NCI-H1436 (cell line): ENCODE results near the gene RCAN2.

Source experiments
- DNase-seq: peaks from one replicate; lab custom pipeline; 2025; lab: John Stamatoyannopoulos, UW

Gene RCAN2

DNA sequence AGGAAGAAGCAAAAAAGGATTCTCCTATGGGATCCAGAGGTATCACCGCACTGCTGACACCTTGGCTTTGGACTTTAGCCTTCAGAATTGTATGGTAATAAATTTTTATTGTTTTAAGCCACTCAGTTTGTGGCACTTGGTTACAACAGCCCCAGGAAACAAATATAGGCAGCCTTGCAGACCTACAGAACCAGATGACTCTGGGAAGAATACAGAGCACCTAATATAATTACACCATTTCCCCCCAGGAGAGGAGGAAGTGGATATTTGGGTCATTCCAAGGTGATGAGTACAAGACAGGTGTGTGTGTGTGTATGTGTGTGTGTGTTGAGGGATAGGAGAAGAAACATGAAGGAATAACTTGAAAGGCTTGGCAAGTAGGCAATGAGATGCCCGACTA, 236.3 kb downstream of the RCAN2 start:
- no peak for DNase-seq

- no peak for DNase-seq
Observed at GRCh38 chr6:46254331-46254730, 236.9 kb downstream of the RCAN2 start.

DNA sequence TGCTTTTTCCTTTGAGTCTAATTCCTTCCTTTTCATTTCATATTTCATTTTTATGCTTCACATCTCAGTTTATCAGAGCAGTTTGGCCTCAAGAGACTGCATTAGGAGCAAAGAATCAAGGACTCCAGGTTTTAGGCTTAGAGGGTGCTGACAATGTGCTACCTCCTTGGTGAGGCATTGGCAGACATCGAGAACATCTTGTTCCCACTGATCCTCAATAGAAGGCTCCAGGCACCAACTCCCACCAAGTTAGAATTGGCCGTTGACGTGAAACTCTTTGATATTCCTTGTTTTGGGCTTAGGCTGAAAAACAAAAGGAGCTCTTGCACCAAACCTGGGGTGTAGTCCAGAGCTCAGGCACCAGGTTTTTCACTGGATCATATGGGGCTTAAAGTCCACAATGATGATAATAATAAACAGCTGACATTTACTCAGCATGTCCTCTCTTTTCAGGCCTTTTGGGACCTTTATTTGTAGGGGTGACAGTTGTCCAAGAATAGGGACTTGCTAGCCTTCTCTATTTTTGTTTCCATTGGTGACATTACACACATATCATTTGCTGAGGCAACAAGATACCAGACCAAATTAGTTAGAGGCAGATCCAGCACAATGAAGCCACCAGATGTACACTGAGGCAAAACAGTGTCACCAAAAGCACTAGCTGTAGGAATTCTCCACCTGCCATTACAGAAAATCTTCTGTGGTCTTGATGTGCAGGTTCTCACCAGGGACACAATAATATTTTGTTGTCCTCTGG, 239.5 kb downstream of the RCAN2 start:
- DNase-seq = no peak

GRCh38 chr6:46248143-46248542, 243.1 kb downstream of the RCAN2 start:
- no peak for DNase-seq

- no peak for DNase-seq
Observed at GRCh38 chr6:46246727-46247126, 244.5 kb downstream of the RCAN2 start.

- DNase-seq = no peak
Observed at GRCh38 chr6:46246081-46246480, 245.2 kb downstream of the RCAN2 start.

DNA sequence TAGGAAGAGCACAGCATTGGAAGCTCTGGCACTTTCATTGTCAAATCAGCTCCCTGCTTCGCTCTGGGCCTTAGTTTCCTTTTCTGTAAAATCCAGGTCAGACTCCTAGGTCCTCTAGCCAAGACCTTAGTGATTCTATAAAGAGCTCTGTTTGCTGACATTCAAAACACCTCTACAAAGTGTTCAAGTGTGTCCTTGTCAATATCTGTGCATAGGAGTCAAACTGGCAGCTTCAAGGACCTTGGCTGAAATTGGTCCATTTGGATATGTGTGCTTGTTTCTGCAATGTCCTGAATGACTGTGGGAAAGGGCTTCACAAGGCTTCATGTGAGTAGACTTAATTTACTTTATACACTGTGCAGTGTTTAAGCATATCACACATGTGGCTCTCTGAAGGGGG, 246.6 kb downstream of the RCAN2 start:
- DNase-seq = no peak

DNA sequence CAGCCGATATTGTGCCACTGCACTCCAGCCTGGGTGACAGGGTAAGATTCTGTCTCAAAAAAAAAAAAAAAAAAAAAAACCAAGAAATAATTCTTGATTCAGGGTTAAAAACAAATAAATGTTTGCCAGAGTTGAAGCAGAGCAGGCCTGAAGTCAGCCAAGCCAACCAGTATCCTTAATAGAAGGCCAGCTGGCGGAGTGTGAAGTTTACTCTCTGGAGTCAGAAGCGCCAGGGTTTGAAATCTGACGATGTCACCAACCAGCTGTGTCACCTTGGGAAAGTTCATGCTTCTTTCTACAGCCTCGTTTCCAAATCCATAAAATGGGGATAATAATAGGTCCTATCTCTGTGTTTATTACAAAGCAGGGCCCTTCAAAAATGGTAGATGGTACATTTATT, 247.5 kb downstream of the RCAN2 start:
- no peak for DNase-seq

- no peak for DNase-seq
Observed at GRCh38 chr6:46242921-46243320, 248.3 kb downstream of the RCAN2 start.

DNA sequence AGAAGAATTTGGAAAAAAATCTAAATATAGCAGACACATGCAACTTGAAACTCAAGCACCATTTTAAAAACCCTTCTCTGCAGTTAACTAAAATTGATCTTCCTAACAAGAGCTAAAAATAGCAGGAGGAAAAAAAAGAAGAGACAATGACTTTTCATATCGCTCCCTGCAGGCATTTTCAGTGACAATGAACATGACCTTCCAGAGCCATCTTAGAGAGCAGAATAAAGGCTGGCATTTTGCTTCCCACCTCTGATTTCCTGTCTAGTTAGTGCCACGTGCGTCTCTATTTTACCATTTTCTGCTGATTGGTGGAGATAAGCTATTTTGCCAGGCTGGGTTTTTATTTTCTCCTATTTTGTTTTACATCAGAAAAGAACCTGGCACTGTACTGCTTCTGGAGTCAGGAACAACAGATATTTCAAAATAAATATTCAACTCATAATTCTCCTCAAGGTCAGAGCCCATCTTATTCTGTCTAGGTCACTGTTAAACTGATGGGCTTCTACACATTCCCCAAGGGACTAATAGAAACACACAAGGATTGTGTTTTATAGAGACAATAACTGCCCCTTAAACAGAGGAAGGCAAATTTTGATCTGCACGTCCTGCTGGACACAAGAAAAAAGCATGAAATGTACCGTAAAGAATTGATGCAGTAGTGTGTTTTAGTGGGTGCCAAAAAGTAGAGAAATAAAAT, 250.2 kb downstream of the RCAN2 start:
- DNase-seq = no peak

DNA sequence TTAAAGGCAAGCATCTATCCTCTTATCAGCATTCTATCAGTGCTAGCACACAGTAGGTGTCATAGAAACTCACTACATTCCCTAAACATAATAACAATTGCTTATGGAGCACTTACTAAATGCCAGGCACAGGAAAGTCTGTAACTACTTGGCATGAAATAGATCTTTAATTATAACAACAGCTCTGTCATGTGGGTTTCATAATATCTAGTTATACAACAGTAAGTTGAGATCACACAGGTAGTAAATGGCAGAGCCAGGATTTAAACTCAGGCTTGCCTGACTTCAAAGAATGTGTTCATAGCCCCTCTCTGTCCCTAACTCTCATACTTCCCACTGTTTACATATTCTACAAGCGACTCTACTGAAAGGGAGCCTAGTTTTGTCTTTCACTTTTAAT, 254.5 kb downstream of the RCAN2 start:
- DNase-seq = no peak

DNA sequence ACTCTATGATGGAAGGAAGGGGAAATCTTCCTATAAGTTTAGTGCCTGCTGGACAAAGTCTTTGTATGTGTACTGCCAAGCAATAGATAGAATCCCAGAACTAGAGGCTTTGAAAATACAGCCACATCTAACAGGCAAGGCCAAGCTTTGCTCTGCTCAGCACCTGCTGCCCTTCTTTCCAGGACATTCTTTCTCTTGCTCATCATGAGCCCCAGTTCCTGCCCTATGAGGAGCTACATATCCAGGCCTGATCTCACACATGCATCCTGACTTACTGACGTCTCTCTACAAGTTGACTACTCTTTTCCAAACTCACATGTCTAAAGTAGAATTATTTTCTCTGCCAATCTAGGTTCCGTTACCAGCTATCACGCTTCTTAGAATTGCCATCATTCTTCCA, 256.0 kb downstream of the RCAN2 start:
- no peak for DNase-seq

GRCh38 chr6:46234700-46235099, 256.5 kb downstream of the RCAN2 start:
- no peak for DNase-seq

- no peak for DNase-seq
Observed at GRCh38 chr6:46234156-46234556, 257.1 kb downstream of the RCAN2 start.

- DNase-seq = no peak
Observed at GRCh38 chr6:46233129-46233528, 258.1 kb downstream of the RCAN2 start.

DNA sequence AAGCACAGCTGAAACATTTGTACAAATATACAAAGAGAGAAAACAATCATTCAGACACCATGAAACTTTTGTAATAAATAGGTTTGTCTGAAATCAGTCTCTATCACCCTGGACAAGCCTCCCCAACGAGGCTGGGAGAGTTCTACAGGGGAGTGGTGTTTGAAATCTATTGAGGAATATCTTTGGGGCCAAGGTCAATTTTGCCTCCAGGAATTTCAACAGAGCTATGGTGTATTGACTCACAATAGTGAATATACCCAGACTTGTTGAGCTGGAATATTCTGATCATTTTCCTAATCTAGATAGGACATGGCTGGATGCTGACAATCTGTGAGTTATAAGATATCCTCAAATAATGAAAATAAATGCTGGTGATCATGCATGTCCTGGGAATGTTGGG, 269.0 kb downstream of the RCAN2 start:
- no peak for DNase-seq

DNA sequence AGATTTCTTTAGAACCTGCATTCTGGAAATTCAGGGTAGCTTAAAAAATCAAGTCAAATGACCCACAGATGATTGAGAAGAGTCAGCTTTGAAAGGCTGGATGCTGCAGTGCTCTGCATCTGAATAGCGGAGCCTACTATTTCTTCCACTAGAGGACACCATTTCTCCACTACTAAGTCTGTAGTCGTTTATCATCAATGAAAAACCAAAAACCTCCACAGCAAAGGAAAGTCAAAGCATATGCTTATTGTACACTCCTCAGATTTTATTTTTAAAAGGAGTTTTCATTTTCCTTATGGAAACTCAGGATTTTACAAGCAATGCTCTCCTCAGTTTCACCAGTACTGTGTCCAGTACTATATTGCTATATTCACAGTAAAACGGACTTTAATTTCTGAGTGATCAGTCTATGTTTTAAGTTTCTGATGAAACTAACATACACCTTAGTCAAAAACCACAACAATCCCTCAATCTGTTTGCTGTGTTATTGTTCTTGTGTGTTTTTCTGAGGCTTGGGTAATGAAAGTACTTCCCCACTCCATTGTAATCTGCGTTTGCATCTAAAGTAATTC, 269.9 kb downstream of the RCAN2 start:
- peak; percentile 24 for DNase-seq

- no peak for DNase-seq
Observed at GRCh38 chr6:46220352-46221221, 270.7 kb downstream of the RCAN2 start.

- DNase-seq = no peak
Observed at GRCh38 chr6:46219661-46220060, 271.6 kb downstream of the RCAN2 start.

DNA sequence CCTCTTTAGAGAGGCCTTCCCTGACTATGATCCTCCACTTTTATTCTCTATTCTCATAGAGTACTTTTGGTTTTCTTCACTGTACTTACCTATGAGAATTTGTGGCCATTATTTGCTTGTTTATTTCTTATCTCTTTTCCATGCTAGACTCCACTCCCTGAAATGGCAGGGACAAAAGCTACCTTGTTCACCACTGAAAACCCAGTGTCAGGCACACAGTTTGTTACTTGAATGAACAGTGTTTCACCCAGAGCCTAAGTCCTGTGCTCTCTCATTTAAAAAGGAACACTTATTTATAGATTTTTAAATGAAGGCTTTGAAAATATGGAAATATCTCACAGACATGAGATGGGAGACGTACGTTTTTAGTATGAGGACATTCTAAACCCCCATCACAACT, 272.8 kb downstream of the RCAN2 start:
- no peak for DNase-seq

DNA sequence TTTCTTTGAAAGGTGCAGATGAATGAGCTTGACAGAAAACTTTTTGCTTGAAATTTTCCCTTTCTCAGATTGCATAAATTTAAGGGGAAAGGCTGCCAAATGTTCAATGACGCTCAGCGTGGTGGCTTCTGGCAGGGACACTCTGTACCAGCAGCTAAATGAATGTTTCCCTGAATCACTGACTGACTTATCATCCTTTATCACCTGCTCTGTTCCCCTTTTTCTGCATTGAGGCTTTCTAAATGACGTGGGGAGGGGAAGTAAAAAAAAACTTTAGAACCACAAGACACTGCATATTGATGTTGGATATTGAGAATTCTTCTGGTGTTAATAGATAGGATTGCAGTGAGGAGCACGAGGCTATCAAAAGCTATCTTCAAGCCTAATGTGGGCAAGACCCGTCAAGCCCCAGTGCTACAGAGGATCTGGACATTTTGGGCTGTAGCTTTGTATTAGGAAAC, 273.5 kb downstream of the RCAN2 start:
- no peak for DNase-seq

DNA sequence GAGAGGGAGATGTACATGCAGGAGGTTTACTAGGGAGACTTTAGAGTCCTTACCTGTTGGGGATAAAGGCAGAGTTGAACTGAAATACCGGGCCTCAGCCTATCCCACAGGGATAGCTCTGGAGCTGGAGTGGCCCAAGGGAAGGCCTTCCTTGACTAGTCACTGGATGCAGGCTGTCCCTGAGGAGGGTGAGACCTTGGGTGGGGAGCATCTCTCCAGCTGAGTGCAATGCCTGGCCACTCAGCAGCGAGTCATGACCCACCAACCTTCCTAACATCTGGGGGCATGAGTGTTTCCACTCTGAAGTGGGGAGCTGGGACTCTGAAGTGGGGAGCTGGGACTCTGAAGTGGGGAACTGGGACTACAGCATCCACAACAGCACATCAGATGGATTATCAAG, 274.4 kb downstream of the RCAN2 start:
- DNase-seq = no peak
